Neural cell (in vitro differentiated cells): ENCODE results near the gene SPECC1.

Source experiments
- EP300 ChIP-seq: fragments of 450-650 bp; conservative IDR thresholded peaks from 2 replicates; pipeline ENCODE4 v1.6.1; 2014; ENCODE audit warnings: antibody characterized with exemption, mild to moderate bottlenecking, moderate library complexity; ENCODE audit not compliant: poor library complexity, severe bottlenecking
- EZH2 ChIP-seq: fragments of 200-600, 300-800 bp; shearing (Covaris generic), sonication (generic); IDR thresholded peaks from 2 replicates; pipeline ENCODE4 v1.6.1; 2014; ENCODE audit warnings: antibody characterized with exemption, low read length, borderline replicate concordance, mild to moderate bottlenecking; ENCODE audit not compliant: insufficient read depth, poor library complexity, severe bottlenecking
- MXI1 ChIP-seq: fragments of 450-650 bp; conservative IDR thresholded peaks from 2 replicates; pipeline ENCODE4 v1.6.1; 2014; ENCODE audit warnings: antibody characterized with exemption, mild to moderate bottlenecking; ENCODE audit not compliant: poor library complexity, severe bottlenecking
- POLR2AphosphoS5 ChIP-seq: IDR thresholded peaks from 2 replicates; pipeline ENCODE4 v1.6.1; 2012
- RAD21 ChIP-seq: fragments of 450-650 bp; conservative IDR thresholded peaks from 2 replicates; pipeline ENCODE4 v1.6.1; 2014; ENCODE audit warnings: antibody characterized with exemption, mild to moderate bottlenecking, moderate library complexity
- TAF1 ChIP-seq: IDR thresholded peaks from 2 replicates; pipeline ENCODE4 v1.6.1; 2012; ENCODE audit warnings: low read depth
- TF ChIP-seq, protein P1 (sequence below): fragments of 450-650 bp; IDR thresholded peaks from 2 replicates; pipeline ENCODE4 v1.5.1; 2014; ENCODE audit warnings: antibody characterized with exemption, mild to moderate bottlenecking, moderate library complexity; ENCODE audit not compliant: poor library complexity, severe bottlenecking
- TF ChIP-seq, protein P2 (sequence below): IDR thresholded peaks from 2 replicates; pipeline ENCODE4 v1.6.1; 2012; ENCODE audit warnings: borderline replicate concordance

DNA sequence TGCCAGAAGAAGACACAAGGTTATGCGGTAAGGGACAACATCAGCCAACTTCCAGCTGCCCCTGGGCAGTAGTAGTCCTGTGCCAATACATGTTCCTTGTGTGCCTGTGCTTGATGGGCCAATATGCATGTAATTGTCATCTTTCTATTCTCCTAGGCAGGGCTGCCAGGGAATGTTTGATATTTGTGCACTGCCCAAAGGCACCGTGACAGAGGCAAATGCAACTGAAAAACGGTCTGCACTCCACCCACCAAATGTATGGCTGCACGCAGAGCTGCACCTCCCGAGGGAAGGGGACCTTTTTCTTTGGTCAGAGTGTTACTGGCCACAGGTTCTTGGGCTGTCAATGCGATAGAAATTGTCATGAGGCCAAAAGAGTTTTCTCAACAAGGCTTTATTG, 251.1 kb downstream of the SPECC1 start:
- TF ChIP-seq TAF1 (no peak), POLR2AphosphoS5 (no peak), RAD21 (no peak), EZH2 (no peak), MXI1 (no peak), EP300 (no peak)
- TF ChIP-seq, protein P1, sequence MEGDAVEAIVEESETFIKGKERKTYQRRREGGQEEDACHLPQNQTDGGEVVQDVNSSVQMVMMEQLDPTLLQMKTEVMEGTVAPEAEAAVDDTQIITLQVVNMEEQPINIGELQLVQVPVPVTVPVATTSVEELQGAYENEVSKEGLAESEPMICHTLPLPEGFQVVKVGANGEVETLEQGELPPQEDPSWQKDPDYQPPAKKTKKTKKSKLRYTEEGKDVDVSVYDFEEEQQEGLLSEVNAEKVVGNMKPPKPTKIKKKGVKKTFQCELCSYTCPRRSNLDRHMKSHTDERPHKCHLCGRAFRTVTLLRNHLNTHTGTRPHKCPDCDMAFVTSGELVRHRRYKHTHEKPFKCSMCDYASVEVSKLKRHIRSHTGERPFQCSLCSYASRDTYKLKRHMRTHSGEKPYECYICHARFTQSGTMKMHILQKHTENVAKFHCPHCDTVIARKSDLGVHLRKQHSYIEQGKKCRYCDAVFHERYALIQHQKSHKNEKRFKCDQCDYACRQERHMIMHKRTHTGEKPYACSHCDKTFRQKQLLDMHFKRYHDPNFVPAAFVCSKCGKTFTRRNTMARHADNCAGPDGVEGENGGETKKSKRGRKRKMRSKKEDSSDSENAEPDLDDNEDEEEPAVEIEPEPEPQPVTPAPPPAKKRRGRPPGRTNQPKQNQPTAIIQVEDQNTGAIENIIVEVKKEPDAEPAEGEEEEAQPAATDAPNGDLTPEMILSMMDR = no peak
- TF ChIP-seq, protein P2, sequence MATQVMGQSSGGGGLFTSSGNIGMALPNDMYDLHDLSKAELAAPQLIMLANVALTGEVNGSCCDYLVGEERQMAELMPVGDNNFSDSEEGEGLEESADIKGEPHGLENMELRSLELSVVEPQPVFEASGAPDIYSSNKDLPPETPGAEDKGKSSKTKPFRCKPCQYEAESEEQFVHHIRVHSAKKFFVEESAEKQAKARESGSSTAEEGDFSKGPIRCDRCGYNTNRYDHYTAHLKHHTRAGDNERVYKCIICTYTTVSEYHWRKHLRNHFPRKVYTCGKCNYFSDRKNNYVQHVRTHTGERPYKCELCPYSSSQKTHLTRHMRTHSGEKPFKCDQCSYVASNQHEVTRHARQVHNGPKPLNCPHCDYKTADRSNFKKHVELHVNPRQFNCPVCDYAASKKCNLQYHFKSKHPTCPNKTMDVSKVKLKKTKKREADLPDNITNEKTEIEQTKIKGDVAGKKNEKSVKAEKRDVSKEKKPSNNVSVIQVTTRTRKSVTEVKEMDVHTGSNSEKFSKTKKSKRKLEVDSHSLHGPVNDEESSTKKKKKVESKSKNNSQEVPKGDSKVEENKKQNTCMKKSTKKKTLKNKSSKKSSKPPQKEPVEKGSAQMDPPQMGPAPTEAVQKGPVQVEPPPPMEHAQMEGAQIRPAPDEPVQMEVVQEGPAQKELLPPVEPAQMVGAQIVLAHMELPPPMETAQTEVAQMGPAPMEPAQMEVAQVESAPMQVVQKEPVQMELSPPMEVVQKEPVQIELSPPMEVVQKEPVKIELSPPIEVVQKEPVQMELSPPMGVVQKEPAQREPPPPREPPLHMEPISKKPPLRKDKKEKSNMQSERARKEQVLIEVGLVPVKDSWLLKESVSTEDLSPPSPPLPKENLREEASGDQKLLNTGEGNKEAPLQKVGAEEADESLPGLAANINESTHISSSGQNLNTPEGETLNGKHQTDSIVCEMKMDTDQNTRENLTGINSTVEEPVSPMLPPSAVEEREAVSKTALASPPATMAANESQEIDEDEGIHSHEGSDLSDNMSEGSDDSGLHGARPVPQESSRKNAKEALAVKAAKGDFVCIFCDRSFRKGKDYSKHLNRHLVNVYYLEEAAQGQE = no peak
